H9 (cell line): Measurements from ENCODE around the gene MAST2. TPM values are rescaled to one million over a fixed set of nuclear protein-coding genes. Genes with fewer than 3 reads are reported as not detected.

Experiments
- DNase-seq: peaks from one replicate; pipeline ENCODE4 v3.0.0-alpha.2; 2017
- H2AFZ ChIP-seq: one replicate; pipeline ENCODE4 v1.6.1; 2013; ENCODE audit warnings: mild to moderate bottlenecking, low read length, control low read depth, moderate library complexity
- H2AK5ac ChIP-seq: 2 replicates; pipeline ENCODE4 v1.6.1; 2013; ENCODE audit warnings: low read length, control low read depth, mixed read lengths; ENCODE audit not compliant: insufficient read length
- H2BK120ac ChIP-seq: one replicate; pipeline ENCODE4 v1.6.1; 2013; ENCODE audit warnings: low read depth, mild to moderate bottlenecking, low read length, control low read depth, inconsistent platforms; ENCODE audit not compliant: poor library complexity, severe bottlenecking
- H2BK12ac ChIP-seq: 2 replicates; pipeline ENCODE4 v1.6.1; 2013; ENCODE audit warnings: low read length, control low read depth, mixed read lengths, low read depth; ENCODE audit not compliant: insufficient read length
- H2BK15ac ChIP-seq: 2 replicates; pipeline ENCODE4 v1.6.1; 2013; ENCODE audit warnings: low read depth, low read length, control low read depth
- H2BK20ac ChIP-seq: one replicate; pipeline ENCODE4 v1.6.1; 2013; ENCODE audit warnings: low read depth, mild to moderate bottlenecking, low read length, control low read depth, inconsistent platforms; ENCODE audit not compliant: poor library complexity, severe bottlenecking
- H2BK5ac ChIP-seq: 2 replicates; pipeline ENCODE4 v1.6.1; 2013; ENCODE audit warnings: low read length, control low read depth, mixed read lengths; ENCODE audit not compliant: insufficient read length
- H3K14ac ChIP-seq: 2 replicates; pipeline ENCODE4 v1.6.1; 2013; ENCODE audit warnings: low read length, control low read depth; ENCODE audit not compliant: insufficient read depth
- H3K18ac ChIP-seq: 2 replicates; pipeline ENCODE4 v1.6.1; 2013; ENCODE audit warnings: low read depth, mild to moderate bottlenecking, mixed read lengths, low read length, control low read depth; ENCODE audit not compliant: insufficient read length
- H3K23ac ChIP-seq: 2 replicates; pipeline ENCODE4 v1.6.1; 2013; ENCODE audit warnings: low read length, control low read depth, mixed read lengths, low read depth; ENCODE audit not compliant: insufficient read length
- H3K23me2 ChIP-seq: 2 replicates; pipeline ENCODE4 v1.6.1; 2013; ENCODE audit warnings: low read depth, mild to moderate bottlenecking, mixed read lengths, low read length, control low read depth; ENCODE audit not compliant: insufficient read length, poor library complexity, severe bottlenecking
- H3K27ac ChIP-seq: 2 replicates; pipeline ENCODE4 v1.5.1; 2013; ENCODE audit warnings: low read length, control low read depth, mixed read lengths, low read depth; ENCODE audit not compliant: insufficient read length
- H3K27me3 ChIP-seq: 2 replicates; pipeline ENCODE4 v1.6.1; 2013; ENCODE audit warnings: low read length, control low read depth, inconsistent platforms; ENCODE audit not compliant: insufficient read depth
- H3K4ac ChIP-seq: 2 replicates; pipeline ENCODE4 v1.6.1; 2013; ENCODE audit warnings: low read depth, mild to moderate bottlenecking, control low read depth, inconsistent platforms, low read length, moderate library complexity
- H3K4me1 ChIP-seq: 2 replicates; pipeline ENCODE4 v1.6.1; 2013; ENCODE audit warnings: low read length, control low read depth, inconsistent platforms; ENCODE audit not compliant: insufficient read depth
- H3K4me2 ChIP-seq: 2 replicates; pipeline ENCODE4 v1.6.1; 2013; ENCODE audit warnings: low read length, control low read depth, mixed read lengths; ENCODE audit not compliant: insufficient read length, insufficient read depth
- H3K56ac ChIP-seq: 2 replicates; pipeline ENCODE4 v1.6.1; 2013; ENCODE audit warnings: low read depth, mild to moderate bottlenecking, mixed read lengths, low read length, control low read depth; ENCODE audit not compliant: insufficient read length
- H3K79me1 ChIP-seq: 2 replicates; pipeline ENCODE4 v1.6.1; 2013; ENCODE audit warnings: low read depth, mild to moderate bottlenecking, moderate library complexity, low read length, control low read depth, inconsistent platforms; ENCODE audit not compliant: insufficient read depth, poor library complexity, severe bottlenecking
- H3K79me2 ChIP-seq: 2 replicates; pipeline ENCODE4 v1.6.1; 2013; ENCODE audit warnings: low read length, control low read depth, inconsistent platforms; ENCODE audit not compliant: insufficient read depth
- H3K9ac ChIP-seq: 2 replicates; pipeline ENCODE4 v1.6.1; 2013; ENCODE audit warnings: low read length, control low read depth, mixed read lengths; ENCODE audit not compliant: insufficient read length; ENCODE audit errors: extremely low read depth
- H3K9me3 ChIP-seq: one replicate; pipeline ENCODE4 v1.6.1; 2013; ENCODE audit warnings: low read depth, low read length, inconsistent platforms; ENCODE audit not compliant: control insufficient read depth
- H3T11ph ChIP-seq: one replicate; pipeline ENCODE4 v1.6.1; 2013; ENCODE audit warnings: mild to moderate bottlenecking, low read length, control low read depth, inconsistent platforms
- H4K20me1 ChIP-seq: one replicate; pipeline ENCODE4 v1.6.1; 2013; ENCODE audit not compliant: control insufficient read depth, insufficient read length, insufficient read depth
- H4K5ac ChIP-seq: 2 replicates; pipeline ENCODE4 v1.6.1; 2013; ENCODE audit warnings: low read depth, mild to moderate bottlenecking, mixed read lengths, low read length, control low read depth; ENCODE audit not compliant: insufficient read length
- H4K8ac ChIP-seq: replicated peaks from 2 replicates; pipeline ENCODE4 v1.6.1; 2013; ENCODE audit warnings: low read length, control low read depth, mixed read lengths, low read depth; ENCODE audit not compliant: insufficient read length
- H4K91ac ChIP-seq: 2 replicates; pipeline ENCODE4 v1.6.1; 2013; ENCODE audit warnings: low read depth, mild to moderate bottlenecking, moderate library complexity, mixed read lengths, low read length, control low read depth; ENCODE audit not compliant: insufficient read length
- H3K27ac Mint-ChIP-seq, 3 experiments: 2 replicates in 2 of 3; 3 replicates in 1 of 3; pipeline ENCODE4 v1.8.0; 2020 to 2021; ENCODE audit warnings: mixed read lengths in 3 of 3, mild to moderate bottlenecking in 1 of 3, moderate library complexity in 1 of 3
- H3K27me3 Mint-ChIP-seq: 2 replicates; pipeline ENCODE4 v1.8.0; 2021; ENCODE audit warnings: low read depth, mild to moderate bottlenecking, moderate library complexity, mixed read lengths
- H3K36me3 Mint-ChIP-seq, 3 experiments: 2 replicates in 2 of 3; 3 replicates in 1 of 3; pipeline ENCODE4 v1.8.0; 2020 to 2021; ENCODE audit warnings: low read depth in 3 of 3, mixed read lengths in 3 of 3; ENCODE audit not compliant: insufficient read depth in 1 of 3
- H3K4me1 Mint-ChIP-seq, 2 experiments: 2 replicates each; pipeline ENCODE4 v1.8.0; 2020; ENCODE audit warnings: mixed read lengths in 2 of 2
- H3K4me3 Mint-ChIP-seq, 2 experiments: 2 replicates in 1 of 2; 3 replicates in 1 of 2; pipeline ENCODE4 v1.8.0; 2020 to 2021; ENCODE audit warnings: mild to moderate bottlenecking in 2 of 2, mixed read lengths in 2 of 2, moderate library complexity in 1 of 2
- H3K9me3 Mint-ChIP-seq, 2 experiments: 2 replicates in 1 of 2; 3 replicates in 1 of 2; pipeline ENCODE4 v1.8.0; 2020; ENCODE audit warnings: mild to moderate bottlenecking in 2 of 2, mixed read lengths in 2 of 2, moderate library complexity in 1 of 2
- WGBS: extraction: QIAGEN DNeasy Blood & Tissue Kit; methylation state at CpG from one replicate; pipeline ENCODE4 v1.1.7; 2013; ENCODE audit warnings: missing lambda C conversion rate, low lambda C conversion rate, mixed read lengths; ENCODE audit not compliant: insufficient read length; ENCODE audit errors: extremely low coverage; 5-methylcytosine and 5-hydroxymethylcytosine counted together
- total RNA-seq: library from RNA; stranded (reverse); gene quantifications from 2 replicates; pipeline ENCODE4 v1.2.1, GENCODE V29; 2021
- TF ChIP-seq, protein P1 (sequence below): fragments of 200-600 bp; sonication (generic); conservative IDR thresholded peaks from 3 replicates; pipeline ENCODE4 v1.8.0; 2021; ENCODE audit warnings: antibody characterized with exemption, mild to moderate bottlenecking

MAST2 gene
- total RNA-seq, 1 experiment from 2014 or later = 28.8 TPM

DNA sequence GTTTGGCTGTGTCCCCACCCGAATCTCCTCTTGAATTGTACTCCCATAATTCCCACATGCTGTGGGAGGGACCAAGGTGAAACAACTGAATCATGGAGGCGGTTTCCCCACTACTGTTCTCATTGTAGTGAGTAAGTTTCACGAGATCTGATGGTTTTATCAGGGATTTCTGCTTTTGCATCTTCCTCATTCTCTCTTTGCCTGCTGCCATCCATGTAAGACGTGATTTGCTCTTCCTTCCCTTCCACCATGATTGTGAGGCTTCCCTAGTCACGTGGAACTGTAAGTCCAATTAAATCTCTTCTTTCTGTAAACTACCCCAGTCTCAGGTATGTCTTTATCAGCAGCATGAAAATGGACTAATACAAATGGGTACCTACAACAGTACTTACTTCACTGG is 255.5 kb downstream of the MAST2 start:
- H2BK15ac ChIP-seq = no peak overlapping the region
- no peaks in the 10 kb centered on the region for H3K79me1 ChIP-seq
- H3K27ac ChIP-seq = no peak overlapping the region
- H3K14ac ChIP-seq = no peak overlapping the region
- H3K4me1 ChIP-seq = no peaks in the 10 kb centered on the region
- H3K18ac ChIP-seq = no peak overlapping the region
- no peak overlapping the region for H2AK5ac ChIP-seq
- Mint-ChIP-seq H3K4me3 (no peak overlapping the region), H3K27ac (no peak overlapping the region), H3K4me1 (peaks cover 4 to 5% of the 10 kb centered on the region in 2 experiments; a peak in 3 of 4 replicates), H3K9me3 (peaks cover 6 to 11% of the 10 kb centered on the region in 2 experiments), H3K36me3 (peaks cover 35 to 47% (median 35%) of the 10 kb centered on the region in 3 experiments), H3K27me3 (no peaks in the 10 kb centered on the region)
- TF ChIP-seq, protein P1, sequence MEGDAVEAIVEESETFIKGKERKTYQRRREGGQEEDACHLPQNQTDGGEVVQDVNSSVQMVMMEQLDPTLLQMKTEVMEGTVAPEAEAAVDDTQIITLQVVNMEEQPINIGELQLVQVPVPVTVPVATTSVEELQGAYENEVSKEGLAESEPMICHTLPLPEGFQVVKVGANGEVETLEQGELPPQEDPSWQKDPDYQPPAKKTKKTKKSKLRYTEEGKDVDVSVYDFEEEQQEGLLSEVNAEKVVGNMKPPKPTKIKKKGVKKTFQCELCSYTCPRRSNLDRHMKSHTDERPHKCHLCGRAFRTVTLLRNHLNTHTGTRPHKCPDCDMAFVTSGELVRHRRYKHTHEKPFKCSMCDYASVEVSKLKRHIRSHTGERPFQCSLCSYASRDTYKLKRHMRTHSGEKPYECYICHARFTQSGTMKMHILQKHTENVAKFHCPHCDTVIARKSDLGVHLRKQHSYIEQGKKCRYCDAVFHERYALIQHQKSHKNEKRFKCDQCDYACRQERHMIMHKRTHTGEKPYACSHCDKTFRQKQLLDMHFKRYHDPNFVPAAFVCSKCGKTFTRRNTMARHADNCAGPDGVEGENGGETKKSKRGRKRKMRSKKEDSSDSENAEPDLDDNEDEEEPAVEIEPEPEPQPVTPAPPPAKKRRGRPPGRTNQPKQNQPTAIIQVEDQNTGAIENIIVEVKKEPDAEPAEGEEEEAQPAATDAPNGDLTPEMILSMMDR = no peak
- no peak overlapping the region for H3K23ac ChIP-seq
- H3K9ac ChIP-seq = no peak overlapping the region
- H3T11ph ChIP-seq = no peak overlapping the region
- H2BK20ac ChIP-seq = no peak overlapping the region
- no peak overlapping the region for H3K4me2 ChIP-seq
- no CpG with 5 or more reads among the region's 5 CpGs for WGBS
- no peak overlapping the region for H2BK120ac ChIP-seq
- H3K9me3 ChIP-seq = no peaks in the 10 kb centered on the region
- H2AFZ ChIP-seq = no peak overlapping the region
- no peaks in the 10 kb centered on the region for H3K79me2 ChIP-seq
- H2BK12ac ChIP-seq = no peak overlapping the region
- no peaks in the 10 kb centered on the region for H3K23me2 ChIP-seq
- H3K27me3 ChIP-seq = no peaks in the 10 kb centered on the region
- no peaks in the 10 kb centered on the region for H4K20me1 ChIP-seq
- H4K5ac ChIP-seq = no peak overlapping the region
- no peak overlapping the region for H3K56ac ChIP-seq
- no peak for DNase-seq
- no peak overlapping the region for H4K8ac ChIP-seq
- no peak overlapping the region for H3K4ac ChIP-seq
- no peak overlapping the region for H2BK5ac ChIP-seq
- H4K91ac ChIP-seq = no peak overlapping the region
